Astrocyte of the hippocampus (primary cell): ENCODE measurements around the gene SERPINA3.
"Not testable (repeated sequence)": the region's sequence is repeated elsewhere in the genome, so short reads cannot be mapped to it uniquely, and the experiment has no call there.

Source experiments
- DNase-seq: peaks from one replicate; pipeline ENCODE4 v3.0.0; 2011; ENCODE audit warnings: low read depth, low spot score

Gene SERPINA3

GRCh38 chr14:94612174-94612573, at the start of gene SERPINA3:
Gene SERPINA3, plus strand, starts transcription at chr14:94612391. Its CDS starts 2,051 bp downstream, at chr14:94614442.
- peak; percentile 55 for DNase-seq

GRCh38 chr14:94562941-94563883, 49.0 kb upstream of the SERPINA3 start:
- no peak for DNase-seq

- DNase-seq, result no peak
These were observed 47.8 kb upstream of the SERPINA3 start for GRCh38 chr14:94564381-94564780.

GRCh38 chr14:94568186-94568585, 44.0 kb upstream of the SERPINA3 start:
- DNase-seq, result no peak

GRCh38 chr14:94569381-94570001, 42.7 kb upstream of the SERPINA3 start:
- no peak for DNase-seq

GRCh38 chr14:94570002-94570400, 42.2 kb upstream of the SERPINA3 start:
- no peak for DNase-seq

GRCh38 chr14:94570440-94570839, 41.8 kb upstream of the SERPINA3 start:
- DNase-seq, result no peak

- DNase-seq, result peak; percentile 36
These were observed 40.8 kb upstream of the SERPINA3 start for GRCh38 chr14:94571395-94571794.

- DNase-seq, result peak; percentile 73
These were observed 40.2 kb upstream of the SERPINA3 start for GRCh38 chr14:94571950-94572349.

- no peak for DNase-seq
These were observed 39.4 kb upstream of the SERPINA3 start for GRCh38 chr14:94572637-94573303.

- no peak for DNase-seq
These were observed 38.5 kb upstream of the SERPINA3 start for GRCh38 chr14:94573475-94574277.

- no peak for DNase-seq
These were observed 37.9 kb upstream of the SERPINA3 start for GRCh38 chr14:94574336-94574735.

GRCh38 chr14:94575730-94576585, 36.2 kb upstream of the SERPINA3 start:
- DNase-seq, result peak; percentile 84

- not testable (repeated sequence) for DNase-seq
These were observed 34.7 kb upstream of the SERPINA3 start for GRCh38 chr14:94577472-94577871.

GRCh38 chr14:94578712-94579111, 33.5 kb upstream of the SERPINA3 start:
- DNase-seq, result no peak

- DNase-seq, result peak; percentile 54
These were observed 30.8 kb upstream of the SERPINA3 start, which contains the start of gene SERPINA5 for GRCh38 chr14:94581127-94581999. Gene SERPINA5, plus strand, starts transcription at chr14:94581426. Its CDS starts 5,937 bp downstream, at chr14:94587363.

- no peak for DNase-seq
These were observed 29.9 kb upstream of the SERPINA3 start for GRCh38 chr14:94582199-94582750.

- no peak for DNase-seq
These were observed 29.3 kb upstream of the SERPINA3 start for GRCh38 chr14:94582851-94583250.

GRCh38 chr14:94583557-94583956, 28.6 kb upstream of the SERPINA3 start:
- DNase-seq, result no peak
